Astrocyte (in vitro differentiated cells and primary cell): ENCODE data around the gene PRKCA.

Source experiments
- EZH2 ChIP-seq: IDR thresholded peaks from 2 replicates; pipeline ENCODE4 v1.6.1; 2012; ENCODE audit warnings: mild to moderate bottlenecking, low read length, inconsistent platforms; ENCODE audit not compliant: insufficient read depth
- TF ChIP-seq, protein P1 (sequence below): IDR thresholded peaks from 2 replicates; pipeline ENCODE4 v1.5.1; 2011; ENCODE audit warnings: low read depth, mild to moderate bottlenecking, inconsistent platforms, low read length, moderate library complexity; ENCODE audit not compliant: insufficient read depth

DNA sequence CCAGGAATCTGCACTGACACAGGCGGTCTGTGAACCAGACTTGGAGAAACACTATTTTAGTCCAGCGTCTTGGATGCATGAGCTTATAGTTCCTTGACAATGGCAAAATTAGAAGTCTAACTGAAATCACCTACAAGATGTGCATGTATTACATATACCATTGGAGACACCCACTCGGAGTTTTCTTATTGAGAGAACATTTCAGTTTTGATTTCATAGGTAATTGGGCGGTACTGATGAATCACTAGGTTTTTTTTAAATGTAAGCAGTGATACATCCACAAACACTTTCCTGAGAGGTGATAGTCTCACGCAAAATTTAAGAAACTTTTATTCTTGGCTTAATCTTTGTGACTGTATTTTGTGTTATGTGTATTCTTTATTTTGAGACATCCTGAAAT lies 69.8 kb downstream of the PRKCA start:
- TF ChIP-seq, protein P1, sequence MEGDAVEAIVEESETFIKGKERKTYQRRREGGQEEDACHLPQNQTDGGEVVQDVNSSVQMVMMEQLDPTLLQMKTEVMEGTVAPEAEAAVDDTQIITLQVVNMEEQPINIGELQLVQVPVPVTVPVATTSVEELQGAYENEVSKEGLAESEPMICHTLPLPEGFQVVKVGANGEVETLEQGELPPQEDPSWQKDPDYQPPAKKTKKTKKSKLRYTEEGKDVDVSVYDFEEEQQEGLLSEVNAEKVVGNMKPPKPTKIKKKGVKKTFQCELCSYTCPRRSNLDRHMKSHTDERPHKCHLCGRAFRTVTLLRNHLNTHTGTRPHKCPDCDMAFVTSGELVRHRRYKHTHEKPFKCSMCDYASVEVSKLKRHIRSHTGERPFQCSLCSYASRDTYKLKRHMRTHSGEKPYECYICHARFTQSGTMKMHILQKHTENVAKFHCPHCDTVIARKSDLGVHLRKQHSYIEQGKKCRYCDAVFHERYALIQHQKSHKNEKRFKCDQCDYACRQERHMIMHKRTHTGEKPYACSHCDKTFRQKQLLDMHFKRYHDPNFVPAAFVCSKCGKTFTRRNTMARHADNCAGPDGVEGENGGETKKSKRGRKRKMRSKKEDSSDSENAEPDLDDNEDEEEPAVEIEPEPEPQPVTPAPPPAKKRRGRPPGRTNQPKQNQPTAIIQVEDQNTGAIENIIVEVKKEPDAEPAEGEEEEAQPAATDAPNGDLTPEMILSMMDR, result no peak
- no peak for TF ChIP-seq EZH2
